Lower leg skin (tissue), 4 donors: ENCODE data around the gene LIPC. TPM values are rescaled to one million over a fixed set of nuclear protein-coding genes. Genes with fewer than 3 reads are reported as not detected.

Experiments
- DNase-seq, 2 donors: peaks; one replicate each; pipeline ENCODE4 v3.0.0-alpha.2; 2019; ENCODE audit warnings: low spot score in 2 of 2
- H3K4me3 ChIP-seq: fragments of 200-600 bp; sonication (generic); 2 replicates; pipeline ENCODE4 v1.5.1; 2017; ENCODE audit warnings: mild to moderate bottlenecking, low read depth; ENCODE audit not compliant: poor library complexity, severe bottlenecking
- CTCF ChIP-seq, 3 donors: fragments of 450-650 bp; IDR thresholded peaks; one replicate each; pipeline ENCODE4 v1.5.1; 2016; ENCODE audit warnings: antibody characterized with exemption in 3 of 3, mild to moderate bottlenecking in 3 of 3, moderate library complexity in 2 of 3
- POLR2A ChIP-seq, 2 donors: fragments of 450-650 bp; IDR thresholded peaks; one replicate each; pipeline ENCODE4 v1.6.1; 2016 to 2017; ENCODE audit warnings: antibody characterized with exemption in 2 of 2, mild to moderate bottlenecking in 1 of 2, moderate library complexity in 1 of 2
- WGBS, 2 donors: methylation state at CpG; one replicate each; pipeline ENCODE4 v1.1.5; 2018; 5-methylcytosine and 5-hydroxymethylcytosine counted together
- intact Hi-C: fragments of 100-400 bp; cut with DNase I; formaldehyde crosslinking; loops from one replicate; pipeline ENCODE4 v1.15.0; 2023; ENCODE audit warnings: low total_unique reads
- total RNA-seq, 4 donors: library from RNA; depleted of rRNA; stranded (reverse); fragments of >200 nt; gene quantifications; one replicate each; pipeline ENCODE4 v1.1.0, GENCODE V29; 2016

LIPC gene
- total RNA-seq, 4 donors from 2014 or later: 0.13 to 0.71 TPM; not detected in 2

- DNase-seq: no peak
- no peak for TF ChIP-seq CTCF (IDR thresholded peaks at IDR 0.05)
- no peak for TF ChIP-seq POLR2A (IDR thresholded peaks at IDR 0.05)
- no peak overlapping the region for H3K4me3 ChIP-seq
- 88 to 93% methylated on average over 10 of the region's 10 CpGs for WGBS, 2 donors
- intact Hi-C loops: no loop called here
Measured at GRCh38 chr15:58462973-58463663, 31.3 kb downstream of the LIPC start.

- 90 to 93% methylated on average over 6 of the region's 6 CpGs for WGBS, 2 donors
Measured at GRCh38 chr15:58463815-58464650, 32.2 kb downstream of the LIPC start.

GRCh38 chr15:58465070-58465469, 33.3 kb downstream of the LIPC start:
- DNase-seq: no peak
- TF ChIP-seq POLR2A (IDR thresholded peaks at IDR 0.05) (no peak), CTCF (IDR thresholded peaks at IDR 0.05) (no peak)
- intact Hi-C loops: no loop called here
- no peak overlapping the region for H3K4me3 ChIP-seq

More at GRCh38 chr15:58463815-58464650, 32.2 kb downstream of the LIPC start:
- no peak for TF ChIP-seq POLR2A (IDR thresholded peaks at IDR 0.05)
- TF ChIP-seq CTCF (IDR thresholded peaks at IDR 0.05): no peak
- intact Hi-C loops: no loop called here
- no peak overlapping the region for H3K4me3 ChIP-seq
- DNase-seq: no peak

- H3K4me3 ChIP-seq: no peak overlapping the region
- intact Hi-C loops: no loop called here
- TF ChIP-seq POLR2A (IDR thresholded peaks at IDR 0.05): no peak
- no peak for TF ChIP-seq CTCF (IDR thresholded peaks at IDR 0.05)
- no peak for DNase-seq
- WGBS, 2 donors: 77 to 83% methylated on average over 7 of the region's 7 CpGs
Measured at GRCh38 chr15:58465866-58466517, 34.2 kb downstream of the LIPC start.

- H3K4me3 ChIP-seq: no peak overlapping the region
- intact Hi-C loops: no loop called here
- TF ChIP-seq POLR2A (IDR thresholded peaks at IDR 0.05) (no peak), CTCF (IDR thresholded peaks at IDR 0.05) (no peak)
- no peak for DNase-seq
- 94 to 99% methylated on average over 2 of the region's 2 CpGs for WGBS, 2 donors
Measured at GRCh38 chr15:58466566-58466965, 34.8 kb downstream of the LIPC start.
